ENCODE results near the gene LILRB1.

- TF ChIP-seq POLR2A (IDR thresholded peaks at IDR 0.05): no peak
- TF ChIP-seq, protein P1, sequence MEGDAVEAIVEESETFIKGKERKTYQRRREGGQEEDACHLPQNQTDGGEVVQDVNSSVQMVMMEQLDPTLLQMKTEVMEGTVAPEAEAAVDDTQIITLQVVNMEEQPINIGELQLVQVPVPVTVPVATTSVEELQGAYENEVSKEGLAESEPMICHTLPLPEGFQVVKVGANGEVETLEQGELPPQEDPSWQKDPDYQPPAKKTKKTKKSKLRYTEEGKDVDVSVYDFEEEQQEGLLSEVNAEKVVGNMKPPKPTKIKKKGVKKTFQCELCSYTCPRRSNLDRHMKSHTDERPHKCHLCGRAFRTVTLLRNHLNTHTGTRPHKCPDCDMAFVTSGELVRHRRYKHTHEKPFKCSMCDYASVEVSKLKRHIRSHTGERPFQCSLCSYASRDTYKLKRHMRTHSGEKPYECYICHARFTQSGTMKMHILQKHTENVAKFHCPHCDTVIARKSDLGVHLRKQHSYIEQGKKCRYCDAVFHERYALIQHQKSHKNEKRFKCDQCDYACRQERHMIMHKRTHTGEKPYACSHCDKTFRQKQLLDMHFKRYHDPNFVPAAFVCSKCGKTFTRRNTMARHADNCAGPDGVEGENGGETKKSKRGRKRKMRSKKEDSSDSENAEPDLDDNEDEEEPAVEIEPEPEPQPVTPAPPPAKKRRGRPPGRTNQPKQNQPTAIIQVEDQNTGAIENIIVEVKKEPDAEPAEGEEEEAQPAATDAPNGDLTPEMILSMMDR (IDR thresholded peaks at IDR 0.05): no peak
- no peak for TF ChIP-seq EP300 (IDR thresholded peaks at IDR 0.05)
Observed at GRCh38 chr19:54659300-54659699, 29.0 kb downstream of the LILRB1 start.
